GM21619 (cell line): ENCODE results near the gene LIMS4.
"Not testable (repeated sequence)": the region's sequence is repeated elsewhere in the genome, so short reads cannot be mapped to it uniquely, and the experiment has no call there.

Experiments
- ATAC-seq: cut with Tn5 transposase; IDR thresholded peaks from one replicate; pipeline ENCODE4 v1.9.1; 2021; ENCODE audit not compliant: unreplicated experiment

The LIMS4 gene

DNA sequence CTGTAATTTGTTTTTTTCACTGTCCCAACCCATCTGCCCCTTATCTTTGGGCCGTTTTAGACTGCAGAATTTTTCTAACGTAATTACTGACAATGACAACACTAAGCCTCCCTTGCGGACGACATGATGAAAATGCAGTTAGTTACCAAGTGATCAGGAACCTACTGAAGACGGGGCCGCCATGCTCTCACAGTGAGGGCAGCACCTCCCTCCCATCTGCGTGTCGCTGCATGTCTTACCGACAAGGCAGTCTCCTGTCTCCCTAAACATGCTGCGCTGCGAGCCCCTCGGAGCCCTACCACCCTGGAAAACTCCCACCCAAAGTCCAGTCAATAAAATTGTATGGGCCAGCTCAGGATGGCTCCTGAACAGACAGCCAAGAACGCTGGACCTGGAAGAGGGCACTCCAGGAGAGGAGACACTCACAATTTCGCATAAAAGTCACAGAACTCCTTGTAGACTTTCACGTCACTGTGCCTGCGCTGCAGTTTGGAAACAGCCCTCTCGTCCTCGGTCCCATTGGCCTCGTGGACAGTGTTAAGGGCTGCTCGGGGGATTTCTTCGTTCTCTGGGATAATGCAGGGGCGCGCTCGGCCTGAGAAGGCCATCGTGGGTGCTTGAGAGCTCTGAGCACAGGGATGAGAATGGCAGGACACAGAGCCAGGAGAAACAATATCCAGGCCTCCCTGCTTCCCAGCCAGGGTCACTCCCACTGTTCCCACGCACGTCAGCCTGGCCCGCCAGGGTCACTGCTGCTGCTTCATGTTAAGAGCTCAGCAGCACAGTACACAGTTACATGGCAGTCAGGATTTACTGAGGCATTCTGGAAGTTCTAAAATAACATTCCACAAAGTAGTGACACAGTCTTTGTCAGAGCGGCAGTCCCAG is at the start of gene LIMS4:
LIMS4 (minus strand) TSS at position 646 of the 888 bp plus-strand sequence; CDS start at position 608, 38 bp downstream.
- not testable (repeated sequence) for ATAC-seq

GRCh38 chr2:110499755-110500377 is 27.2 kb upstream of the LIMS4 start:
- ATAC-seq = peak; percentile 80

DNA sequence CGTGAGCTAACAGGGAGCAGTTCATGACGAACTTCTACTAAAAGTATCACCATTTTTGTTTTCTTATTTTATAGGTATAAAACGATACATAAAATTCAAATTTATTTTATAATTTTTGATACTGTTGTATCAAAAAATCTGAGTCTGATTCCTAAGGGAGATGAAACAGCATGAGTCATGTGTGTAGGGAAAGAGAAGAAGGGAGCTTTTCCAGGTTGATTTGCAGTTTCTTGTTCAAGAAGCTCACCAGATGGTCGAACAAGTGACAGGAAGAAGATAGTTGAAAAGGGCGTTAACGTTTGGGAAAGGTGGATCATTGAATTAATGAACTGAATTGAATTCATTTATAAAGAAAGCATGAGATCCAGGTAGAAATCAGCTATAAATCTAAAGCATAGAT is 23.4 kb upstream of the LIMS4 start:
- not testable (repeated sequence) for ATAC-seq

DNA sequence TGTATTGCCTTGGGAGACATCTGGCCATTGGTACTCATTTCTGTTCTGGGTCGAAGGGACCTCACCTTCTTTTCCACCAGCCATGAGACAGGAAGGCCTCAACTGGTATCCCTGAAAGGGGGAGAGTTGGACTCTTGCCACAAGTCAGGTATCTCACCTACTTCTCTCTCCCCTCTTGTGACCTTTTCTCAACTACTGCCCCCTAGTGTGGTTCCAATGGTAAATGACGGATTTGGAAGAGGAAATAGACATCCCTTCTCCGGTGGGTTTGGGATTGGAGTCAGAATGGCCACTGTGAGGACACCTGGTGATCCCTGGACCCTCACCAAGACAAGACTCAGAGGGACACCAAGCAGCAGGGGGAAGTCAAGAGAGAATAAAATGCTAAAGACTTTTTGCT is 21.9 kb upstream of the LIMS4 start:
- not testable (repeated sequence) for ATAC-seq

GRCh38 chr2:110488991-110489390 is 16.4 kb upstream of the LIMS4 start:
- ATAC-seq = not testable (repeated sequence)

DNA sequence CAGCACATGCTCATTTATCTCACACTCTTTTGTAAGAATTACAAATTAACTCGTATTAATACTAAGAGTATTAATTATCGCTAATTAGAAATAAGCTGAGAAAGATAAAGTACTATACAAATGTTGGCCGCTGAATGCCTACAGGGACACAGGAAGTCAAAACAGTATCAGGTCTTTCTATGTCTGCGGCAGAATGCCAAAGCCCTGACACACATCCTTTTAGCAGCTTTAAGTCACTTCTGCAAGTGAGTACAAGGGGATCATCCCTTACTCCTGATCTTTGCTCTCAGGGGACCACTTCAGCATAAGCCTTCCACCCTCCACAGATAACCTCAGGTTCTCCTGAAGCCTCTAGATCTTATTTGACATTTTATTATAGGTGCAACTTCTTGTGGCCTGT is 10.1 kb upstream of the LIMS4 start:
- ATAC-seq = not testable (repeated sequence)

GRCh38 chr2:110481200-110481599 is 8.6 kb upstream of the LIMS4 start:
- ATAC-seq = peak; percentile 64

- ATAC-seq = not testable (repeated sequence)
These were observed 7.5 kb upstream of the LIMS4 start for GRCh38 chr2:110480084-110480483.

GRCh38 chr2:110477370-110477769 is 4.8 kb upstream of the LIMS4 start:
- not testable (repeated sequence) for ATAC-seq

GRCh38 chr2:110476952-110477351 is 4.3 kb upstream of the LIMS4 start:
- ATAC-seq = not testable (repeated sequence)

GRCh38 chr2:110475627-110476359 is 3.2 kb upstream of the LIMS4 start:
- ATAC-seq = not testable (repeated sequence)

DNA sequence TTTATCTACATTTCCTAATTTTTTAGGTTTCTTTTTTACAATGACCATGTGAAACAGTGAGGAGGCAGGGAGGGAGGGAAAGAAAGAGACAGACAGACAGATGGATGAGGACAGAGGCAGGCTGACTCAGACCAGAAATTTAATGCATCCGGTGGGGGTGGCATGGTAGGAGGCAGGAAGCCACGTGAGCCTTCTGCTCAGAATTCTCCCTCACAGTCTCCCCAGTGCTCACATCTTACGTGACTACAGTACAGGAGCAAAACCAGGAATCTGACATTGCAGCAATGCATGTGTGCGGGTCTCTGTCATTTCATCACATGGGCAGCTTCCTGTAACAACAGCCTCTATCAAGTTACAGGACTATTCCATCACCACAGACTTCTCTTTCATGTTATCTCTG is 2.3 kb upstream of the LIMS4 start:
- peak; percentile 99 for ATAC-seq

GRCh38 chr2:110473059-110473358 is 393 bp upstream of the LIMS4 start:
- ATAC-seq = not testable (repeated sequence)

DNA sequence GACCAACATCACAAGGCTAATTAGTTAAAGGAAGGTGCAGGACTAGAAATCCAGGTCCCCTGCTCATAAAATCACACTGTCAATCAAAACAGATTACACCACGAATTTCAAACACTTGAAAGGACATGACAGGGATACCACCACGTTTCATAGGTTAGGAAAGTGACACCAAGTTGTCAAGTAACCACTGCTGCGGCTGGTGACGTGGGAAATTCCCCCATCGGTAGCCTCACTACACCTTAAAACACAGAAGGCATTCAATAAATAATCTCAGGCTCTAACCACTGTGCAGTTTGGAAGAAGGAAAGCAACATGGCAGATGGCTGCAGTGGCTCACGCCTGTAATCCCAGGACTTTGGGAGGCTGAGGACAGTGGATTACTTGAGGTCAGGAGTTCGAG is 3.7 kb downstream of the LIMS4 start:
- not testable (repeated sequence) for ATAC-seq

DNA sequence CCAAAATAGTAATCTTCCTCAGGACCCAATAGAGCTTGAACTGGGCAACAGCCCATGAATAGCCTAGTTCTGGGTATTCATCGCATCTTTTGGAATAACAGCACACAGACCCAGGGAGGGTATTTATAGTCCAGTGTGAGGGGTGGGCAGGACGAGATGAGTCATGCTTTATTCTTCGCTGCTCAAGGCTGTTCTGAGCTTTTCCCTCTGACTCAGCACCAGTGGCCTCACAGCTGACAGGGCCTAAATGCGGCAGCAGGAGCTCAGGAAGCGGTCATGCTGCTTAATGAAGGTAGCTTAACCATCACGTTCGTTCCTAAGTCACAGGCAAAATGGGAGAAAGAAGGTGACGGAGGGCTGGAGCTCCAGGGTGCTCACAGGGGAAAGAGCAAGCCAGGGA is 7.3 kb downstream of the LIMS4 start:
- ATAC-seq = peak; percentile 92

- not testable (repeated sequence) for ATAC-seq
These were observed 10.2 kb downstream of the LIMS4 start for GRCh38 chr2:110462458-110462857.

DNA sequence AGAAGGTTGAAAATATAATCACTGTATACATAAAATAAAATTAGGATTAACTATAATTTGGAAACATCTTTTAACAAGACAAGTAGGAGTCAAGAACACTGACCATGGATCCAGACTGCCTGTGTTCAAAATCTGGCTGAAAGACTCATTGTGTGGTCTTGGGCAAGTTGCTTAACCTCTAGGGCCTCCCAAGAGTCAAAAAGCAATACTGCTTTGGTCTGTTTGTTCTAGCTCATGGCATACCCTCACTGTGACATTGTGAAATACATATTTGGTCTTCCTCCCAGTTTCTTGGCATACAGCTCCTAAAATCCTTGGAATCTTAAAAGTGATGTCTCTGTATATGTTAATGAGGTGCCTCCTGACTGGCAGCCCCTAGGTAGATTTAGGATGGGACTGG is 12.3 kb downstream of the LIMS4 start:
- ATAC-seq = not testable (repeated sequence)

DNA sequence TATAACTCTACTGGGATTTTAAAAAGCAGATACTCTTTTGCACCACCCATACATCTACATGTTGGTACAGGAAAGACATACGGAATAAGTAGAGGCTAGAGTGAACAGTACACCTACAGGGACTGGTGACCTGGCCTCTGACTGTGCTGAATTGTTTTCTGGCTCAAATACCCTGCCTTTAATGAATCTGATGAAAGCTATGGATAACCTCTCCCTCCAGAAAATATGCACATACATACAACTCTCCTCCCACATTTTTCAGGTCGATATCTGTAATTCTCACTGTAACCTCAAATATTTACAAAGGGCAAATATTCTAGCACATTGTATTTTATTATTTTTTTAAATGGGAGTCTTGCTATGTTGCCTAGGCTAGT is 15.4 kb downstream of the LIMS4 start:
- not testable (repeated sequence) for ATAC-seq

DNA sequence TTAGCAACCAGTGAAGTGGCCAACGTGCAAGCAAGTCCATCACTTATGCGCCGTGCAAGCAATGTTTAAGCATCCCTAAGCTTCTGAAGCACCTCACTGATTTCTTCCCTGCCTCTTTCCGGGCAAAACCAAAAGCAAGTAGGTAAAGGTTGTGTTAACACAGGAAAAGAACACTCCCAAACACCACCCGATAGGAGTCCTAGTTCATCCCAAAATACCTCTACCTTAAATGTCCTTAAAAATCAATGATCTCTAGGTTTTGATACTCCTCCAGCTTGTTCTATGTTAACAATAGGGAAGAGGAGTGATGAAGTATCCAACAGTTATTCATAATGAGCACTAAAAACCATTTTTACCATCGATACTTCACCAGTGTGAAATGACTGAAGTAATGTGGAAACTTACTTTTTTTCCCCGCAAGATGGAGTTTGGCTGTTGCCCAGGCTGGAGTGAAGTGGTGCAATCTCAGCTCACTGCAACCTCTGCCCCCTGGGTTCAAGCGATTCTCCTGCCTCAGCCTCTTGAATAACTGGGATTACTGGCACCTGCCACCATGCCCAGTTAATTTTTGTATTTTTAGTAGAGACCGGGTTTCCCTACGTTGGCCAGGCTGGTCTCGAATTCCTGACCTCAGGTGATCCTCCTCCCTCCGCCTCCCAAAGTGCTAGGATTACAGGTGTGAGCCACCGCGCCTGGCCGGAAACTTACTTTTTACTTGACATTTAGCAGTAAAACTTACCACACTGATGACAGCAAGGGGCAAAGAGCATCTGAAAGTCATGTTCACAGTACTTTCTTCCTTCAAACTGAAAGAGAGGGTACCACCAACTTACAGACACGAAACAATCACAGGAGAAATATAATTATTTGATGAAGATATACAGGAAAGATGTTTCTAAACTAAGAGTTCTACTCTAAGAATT is 16.1 kb downstream of the LIMS4 start:
- not testable (repeated sequence) for ATAC-seq

DNA sequence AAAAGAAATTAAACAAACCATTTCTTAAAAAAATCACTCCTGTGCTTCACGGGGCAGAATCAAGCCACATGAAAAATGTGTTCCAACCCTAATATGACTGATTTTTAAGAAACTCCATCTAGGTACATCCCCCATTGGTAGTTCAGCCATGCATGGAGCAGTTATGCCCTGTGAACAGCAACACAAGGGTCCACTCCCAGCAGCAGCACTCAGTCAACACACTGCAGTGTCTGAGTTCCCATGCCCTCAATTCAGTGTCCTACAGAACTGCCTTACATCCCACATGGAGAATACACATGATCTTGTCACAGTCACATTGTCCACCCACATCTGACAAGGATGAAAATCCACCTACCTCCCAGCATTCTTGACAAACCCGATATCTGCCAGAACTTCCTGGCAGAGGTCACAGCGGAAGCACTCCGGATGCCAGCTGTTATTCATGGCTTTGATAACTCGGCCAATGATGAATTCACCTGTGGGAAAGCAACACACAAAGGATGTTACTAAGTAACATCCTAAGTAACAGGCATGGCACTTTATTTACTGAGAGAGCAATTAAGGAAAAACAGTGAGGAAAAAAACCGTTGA is 17.4 kb downstream of the LIMS4 start:
- ATAC-seq = not testable (repeated sequence)
